Liver (tissue), 3 donors: ENCODE results near the gene AXDND1.
A peak's percentile ranks its signal among the peaks of the same experiment; 100 is the strongest.

Source experiments
- ATF3 ChIP-seq: IDR thresholded peaks from 2 replicates; pipeline ENCODE4 v1.6.1; 2016; ENCODE audit warnings: antibody characterized with exemption
- CTCF ChIP-seq: fragments of 150-350 bp; IDR thresholded peaks from 2 replicates; pipeline ENCODE4 v1.5.1; 2017; ENCODE audit warnings: improper control_type of control experiment, low read depth, low read length; ENCODE audit not compliant: missing input control
- GABPA ChIP-seq, 2 donors: IDR thresholded peaks in 1 of 2; conservative IDR thresholded peaks in 1 of 2; 2 replicates each; pipeline ENCODE4 v1.6.1; 2016; ENCODE audit warnings: antibody characterized with exemption in 2 of 2, mild to moderate bottlenecking in 1 of 2, moderate library complexity in 1 of 2
- HNF4A ChIP-seq, 2 donors: conservative IDR thresholded peaks; 2 replicates each; pipeline ENCODE4 v1.6.1; 2016; ENCODE audit warnings: antibody characterized with exemption in 2 of 2, mild to moderate bottlenecking in 2 of 2
- HNF4G ChIP-seq: IDR thresholded peaks from 2 replicates; pipeline ENCODE4 v1.6.1; 2016; ENCODE audit warnings: antibody characterized with exemption
- JUND ChIP-seq, 2 donors: IDR thresholded peaks; 2 replicates each; pipeline ENCODE4 v1.6.1; 2016; ENCODE audit warnings: antibody characterized with exemption in 2 of 2
- NR2F2 ChIP-seq: IDR thresholded peaks from 2 replicates; pipeline ENCODE4 v1.6.1; 2016; ENCODE audit warnings: antibody characterized with exemption
- REST ChIP-seq: IDR thresholded peaks from 2 replicates; pipeline ENCODE4 v1.6.1; 2016; ENCODE audit warnings: antibody characterized with exemption, mild to moderate bottlenecking
- RXRA ChIP-seq, 2 donors: IDR thresholded peaks; 2 replicates each; pipeline ENCODE4 v1.6.1; 2017 to 2018; ENCODE audit warnings: antibody characterized with exemption in 2 of 2, mild to moderate bottlenecking in 1 of 2
- SP1 ChIP-seq: IDR thresholded peaks from 2 replicates; pipeline ENCODE4 v1.6.1; 2018; ENCODE audit warnings: antibody characterized with exemption, mild to moderate bottlenecking
- TAF1 ChIP-seq: conservative IDR thresholded peaks from 2 replicates; pipeline ENCODE4 v1.6.1; 2016; ENCODE audit warnings: antibody characterized with exemption, mild to moderate bottlenecking
- YY1 ChIP-seq: IDR thresholded peaks from 2 replicates; pipeline ENCODE4 v1.6.1; 2016; ENCODE audit warnings: antibody characterized with exemption, mild to moderate bottlenecking
- donor health status: healthy.
- donor health status: healthy.

DNA sequence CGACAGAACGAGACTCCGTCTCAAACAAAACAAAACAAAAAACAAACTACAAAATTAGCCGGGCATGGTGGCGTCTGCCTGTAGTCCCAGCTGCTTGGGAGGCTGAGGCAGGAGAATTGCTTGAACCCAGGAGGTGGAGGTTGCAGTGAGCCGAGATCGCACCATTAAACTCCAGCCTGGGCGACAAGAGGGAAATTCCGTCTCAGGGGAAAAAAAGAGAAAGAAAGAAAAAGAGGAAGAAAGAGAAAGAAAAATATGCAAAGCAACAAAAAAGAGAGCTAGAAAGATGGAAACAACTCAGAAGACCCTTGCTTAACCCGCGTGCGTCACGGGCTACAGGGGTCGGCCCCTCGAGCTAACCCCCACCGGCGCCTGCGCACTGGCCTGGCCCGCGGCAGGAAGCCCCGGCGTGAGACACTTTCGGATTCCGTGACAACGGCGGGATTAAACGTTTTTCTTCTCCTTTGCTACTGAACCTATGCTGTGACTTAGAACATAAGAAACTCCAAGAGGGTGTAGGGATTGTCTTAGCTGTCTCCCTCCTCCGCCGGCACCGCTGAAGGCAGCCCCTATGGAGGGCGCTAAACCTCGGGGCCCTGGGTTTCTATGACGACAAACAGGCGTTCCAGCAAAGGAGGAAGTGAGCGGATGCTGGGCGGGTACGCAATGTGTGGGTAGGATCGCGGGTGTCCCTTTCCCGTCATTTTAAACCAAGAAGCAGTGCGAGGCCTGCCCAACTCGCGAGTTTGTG is at the start of gene AXDND1:
- peak; percentile 54 for TF ChIP-seq REST
- no peak for TF ChIP-seq CTCF
- no peak for TF ChIP-seq HNF4G
- TF ChIP-seq GABPA (IDR thresholded peaks at IDR 0.05 in 1 of 2, conservative IDR thresholded peaks at IDR 0.05 in 1 of 2), result peak; percentile 45 to 82
- TF ChIP-seq TAF1, result peak; percentile 36
- peak in 1 of 2 donors; percentile 44 for TF ChIP-seq JUND (IDR thresholded peaks at IDR 0.05)
- peak; percentile 76 for TF ChIP-seq YY1
- TF ChIP-seq RXRA (IDR thresholded peaks at IDR 0.05), result peak; percentile 32 to 39
- peak in 1 of 2 donors; percentile 10 for TF ChIP-seq HNF4A (conservative IDR thresholded peaks at IDR 0.05)
- no peak for TF ChIP-seq ATF3
- peak; percentile 68 for TF ChIP-seq NR2F2
- TF ChIP-seq SP1, result peak; percentile 26
